Endodermal cell (in vitro differentiated cells): Measurements from ENCODE around the gene BBX. TPM values are rescaled to one million over a fixed set of nuclear protein-coding genes. Genes with fewer than 3 reads are reported as not detected.

Source experiments
- DNase-seq: peaks from one replicate; pipeline ENCODE4 v3.0.0-alpha.2; 2017
- H3K27ac ChIP-seq: 2 replicates; pipeline ENCODE4 v1.5.1; 2013; ENCODE audit warnings: mild to moderate bottlenecking, low read depth, low read length, moderate library complexity
- H3K27me3 ChIP-seq: 2 replicates; pipeline ENCODE4 v1.6.1; 2013; ENCODE audit warnings: mild to moderate bottlenecking, low read length, moderate library complexity; ENCODE audit not compliant: insufficient read depth, control insufficient read depth, poor library complexity, severe bottlenecking
- H3K36me3 ChIP-seq: 2 replicates; pipeline ENCODE4 v1.7.0; 2013; ENCODE audit warnings: mild to moderate bottlenecking, low read length, moderate library complexity; ENCODE audit not compliant: control insufficient read depth, insufficient read depth
- H3K4me1 ChIP-seq: one replicate; pipeline ENCODE4 v1.7.0; 2013; ENCODE audit warnings: low read length; ENCODE audit not compliant: control insufficient read depth, insufficient read depth
- H3K4me3 ChIP-seq: 2 replicates; pipeline ENCODE4 v1.5.1; 2013; ENCODE audit warnings: mild to moderate bottlenecking, low read length, moderate library complexity
- H3K9ac ChIP-seq: 2 replicates; pipeline ENCODE4 v1.6.1; 2013; ENCODE audit warnings: mild to moderate bottlenecking, low read length, moderate library complexity; ENCODE audit not compliant: poor library complexity, severe bottlenecking; ENCODE audit errors: extremely low read depth
- H3K9me3 ChIP-seq: 2 replicates; pipeline ENCODE4 v1.6.1; 2013; ENCODE audit warnings: mild to moderate bottlenecking, low read length, moderate library complexity; ENCODE audit not compliant: control insufficient read depth
- H3K27ac Mint-ChIP-seq: 2 replicates; pipeline ENCODE4 v1.8.0; 2020; ENCODE audit warnings: mixed read lengths
- H3K27me3 Mint-ChIP-seq: 2 replicates; pipeline ENCODE4 v1.8.0; 2021; ENCODE audit warnings: mild to moderate bottlenecking, mixed read lengths; ENCODE audit not compliant: insufficient read depth
- H3K36me3 Mint-ChIP-seq: 2 replicates; pipeline ENCODE4 v1.8.0; 2020; ENCODE audit warnings: low read depth, mixed read lengths
- H3K4me1 Mint-ChIP-seq: 2 replicates; pipeline ENCODE4 v1.8.0; 2020; ENCODE audit warnings: mixed read lengths
- H3K4me3 Mint-ChIP-seq: 2 replicates; pipeline ENCODE4 v1.8.0; 2020; ENCODE audit warnings: mild to moderate bottlenecking, moderate library complexity, mixed read lengths
- H3K9me3 Mint-ChIP-seq: 2 replicates; pipeline ENCODE4 v1.8.0; 2020; ENCODE audit warnings: mild to moderate bottlenecking, mixed read lengths
- WGBS, 2 experiments: methylation state at CpG; one replicate each; pipeline versions ENCODE4 v1.1.5 to v1.1.7; 2013; ENCODE audit warnings: missing lambda C conversion rate in 2 of 2, mixed read lengths in 1 of 2; ENCODE audit not compliant: insufficient coverage in 1 of 2, insufficient read length in 1 of 2; 5-methylcytosine and 5-hydroxymethylcytosine counted together
- total RNA-seq, 2 donors: library from RNA; stranded (reverse); fragmentation: NEBNext Ultra II Directional in 1 of 2; extraction: Animal tissue kit (Norgen Biotek cat#: 25700) in 1 of 2; gene quantifications; 2 replicates in 1 of 2; 3 replicates in 1 of 2; pipeline ENCODE4 v1.2.1, GENCODE V29; 2021
- TF ChIP-seq, protein P1 (sequence below): fragments of 200-600 bp; sonication (generic); conservative IDR thresholded peaks from 2 replicates; pipeline ENCODE4 v1.5.0; 2021; ENCODE audit warnings: antibody characterized with exemption, mild to moderate bottlenecking

The BBX gene
- total RNA-seq, 2 donors from 2014 or later, result 34.2 to 41.2 TPM

DNA sequence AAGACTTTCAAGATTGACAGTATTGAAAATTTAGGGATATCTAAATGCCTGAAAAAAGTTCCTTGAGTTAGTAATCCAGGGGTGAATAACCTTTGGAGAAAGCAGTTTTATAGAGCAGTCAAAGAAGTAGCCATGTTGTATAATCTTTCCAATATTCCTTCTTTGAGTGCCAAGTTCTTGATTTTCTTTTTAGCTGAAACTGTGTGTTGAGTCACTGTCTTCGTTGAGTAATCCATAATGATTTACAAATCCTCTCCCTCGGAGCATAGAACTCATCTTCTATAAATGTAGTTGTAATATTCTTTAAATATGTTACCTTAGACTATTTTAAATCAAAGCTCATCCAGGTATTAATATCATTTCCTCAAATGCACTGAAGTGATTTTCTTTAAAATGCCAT is 135.2 kb downstream of the BBX start:
- Mint-ChIP-seq H3K36me3 (no peaks in the 10 kb centered on the region), H3K9me3 (no peaks in the 10 kb centered on the region), H3K27ac (no peak overlapping the region), H3K4me1 (peaks cover 15% of the 10 kb centered on the region), H3K4me3 (no peak overlapping the region), H3K27me3 (no peaks in the 10 kb centered on the region)
- WGBS, 2 experiments, result 57% methylated on average over 1 of the region's 2 CpGs; no CpG with 5 or more reads in 1 of the 2 experiments
- H3K4me3 ChIP-seq, result no peak overlapping the region
- no peak for DNase-seq
- H3K27me3 ChIP-seq, result no peaks in the 10 kb centered on the region
- no peaks in the 10 kb centered on the region for H3K4me1 ChIP-seq
- no peaks in the 10 kb centered on the region for H3K9me3 ChIP-seq
- TF ChIP-seq, protein P1, sequence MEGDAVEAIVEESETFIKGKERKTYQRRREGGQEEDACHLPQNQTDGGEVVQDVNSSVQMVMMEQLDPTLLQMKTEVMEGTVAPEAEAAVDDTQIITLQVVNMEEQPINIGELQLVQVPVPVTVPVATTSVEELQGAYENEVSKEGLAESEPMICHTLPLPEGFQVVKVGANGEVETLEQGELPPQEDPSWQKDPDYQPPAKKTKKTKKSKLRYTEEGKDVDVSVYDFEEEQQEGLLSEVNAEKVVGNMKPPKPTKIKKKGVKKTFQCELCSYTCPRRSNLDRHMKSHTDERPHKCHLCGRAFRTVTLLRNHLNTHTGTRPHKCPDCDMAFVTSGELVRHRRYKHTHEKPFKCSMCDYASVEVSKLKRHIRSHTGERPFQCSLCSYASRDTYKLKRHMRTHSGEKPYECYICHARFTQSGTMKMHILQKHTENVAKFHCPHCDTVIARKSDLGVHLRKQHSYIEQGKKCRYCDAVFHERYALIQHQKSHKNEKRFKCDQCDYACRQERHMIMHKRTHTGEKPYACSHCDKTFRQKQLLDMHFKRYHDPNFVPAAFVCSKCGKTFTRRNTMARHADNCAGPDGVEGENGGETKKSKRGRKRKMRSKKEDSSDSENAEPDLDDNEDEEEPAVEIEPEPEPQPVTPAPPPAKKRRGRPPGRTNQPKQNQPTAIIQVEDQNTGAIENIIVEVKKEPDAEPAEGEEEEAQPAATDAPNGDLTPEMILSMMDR, result no peak
- H3K36me3 ChIP-seq, result no peaks in the 10 kb centered on the region
- H3K9ac ChIP-seq, result no peak overlapping the region
- H3K27ac ChIP-seq, result no peak overlapping the region

DNA sequence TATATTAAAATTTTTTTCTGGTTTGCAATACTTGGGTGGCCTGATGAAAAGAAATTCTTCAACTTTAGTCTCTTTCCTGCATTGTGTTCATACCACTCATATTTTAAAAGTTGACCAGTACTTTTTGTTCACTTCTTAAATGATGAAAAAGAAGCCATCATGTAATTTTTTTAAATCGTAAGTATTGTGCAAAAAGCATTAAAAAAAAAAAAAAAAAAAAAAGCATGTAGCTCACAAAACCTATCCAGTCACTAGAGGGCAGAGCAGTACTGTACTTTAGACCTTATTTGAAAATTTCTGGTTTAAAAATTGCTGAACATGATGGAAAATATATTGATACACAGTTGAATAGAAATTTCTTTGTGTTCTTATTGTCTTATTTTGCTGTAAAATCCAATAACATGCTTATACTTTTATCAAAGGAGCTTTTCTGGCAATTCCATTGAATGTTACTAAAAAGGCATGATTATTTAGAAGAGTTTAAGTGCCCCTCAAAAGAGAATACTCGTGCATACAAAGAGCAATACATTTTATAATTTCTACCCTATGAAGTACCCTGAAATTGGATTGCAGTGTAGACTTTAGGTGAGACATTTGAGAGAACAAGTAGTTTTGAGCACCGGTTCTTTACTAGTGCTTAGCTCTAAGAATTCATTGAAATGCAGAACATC is 137.7 kb downstream of the BBX start:
- H3K4me3 ChIP-seq, result no peak overlapping the region
- no peaks in the 10 kb centered on the region for H3K9me3 ChIP-seq
- no peak for DNase-seq
- H3K9ac ChIP-seq, result no peak overlapping the region
- H3K4me1 ChIP-seq, result no peaks in the 10 kb centered on the region
- Mint-ChIP-seq H3K36me3 (no peaks in the 10 kb centered on the region), H3K9me3 (no peaks in the 10 kb centered on the region), H3K4me3 (no peak overlapping the region), H3K27me3 (no peaks in the 10 kb centered on the region), H3K27ac (no peak overlapping the region), H3K4me1 (peaks cover 15% of the 10 kb centered on the region)
- 84% methylated on average over 3 of the region's 3 CpGs; no CpG with 5 or more reads in 1 of the 2 experiments for WGBS, 2 experiments
- H3K27ac ChIP-seq, result no peak overlapping the region
- no peaks in the 10 kb centered on the region for H3K27me3 ChIP-seq
- H3K36me3 ChIP-seq, result no peaks in the 10 kb centered on the region
- TF ChIP-seq, protein P1, result peak; percentile 84

DNA sequence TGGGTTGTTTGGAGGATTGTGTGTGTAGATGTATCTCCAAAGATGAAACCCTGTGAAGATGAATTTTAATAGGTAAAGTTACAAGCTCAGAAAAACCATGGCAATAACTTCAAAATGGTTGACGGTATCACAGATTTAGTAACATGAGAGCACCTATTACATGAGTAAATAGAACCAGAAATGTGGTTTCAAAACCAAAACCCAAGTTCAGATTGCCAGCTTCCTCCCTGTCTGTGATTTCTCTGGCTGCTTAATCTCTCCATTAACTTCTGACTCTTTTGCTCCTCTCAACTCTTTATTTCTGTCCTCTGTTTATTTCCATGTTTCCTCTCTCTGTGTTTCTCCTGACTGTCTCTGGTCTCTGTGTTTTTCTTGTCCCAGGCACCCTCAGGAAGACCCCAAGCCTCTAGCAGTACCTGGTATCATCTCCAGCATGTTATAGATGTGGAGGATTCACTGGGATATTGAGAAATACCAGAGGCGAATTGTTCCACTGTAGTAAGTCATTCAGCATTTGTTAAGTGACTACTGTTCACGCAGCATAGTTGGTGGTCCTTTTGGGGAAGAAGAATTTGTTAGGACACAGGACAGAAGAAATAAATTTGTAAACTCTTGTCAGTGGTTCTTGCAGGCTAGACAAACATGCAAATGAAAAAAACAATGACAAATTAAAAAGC is 138.8 kb downstream of the BBX start:
- H3K36me3 Mint-ChIP-seq, result peaks cover 2% of the 10 kb centered on the region
- Histone ChIP-seq H3K4me3 (no peak overlapping the region), H3K4me1 (no peaks in the 10 kb centered on the region), H3K27ac (no peak overlapping the region), H3K9ac (no peak overlapping the region), H3K9me3 (no peaks in the 10 kb centered on the region), H3K36me3 (no peaks in the 10 kb centered on the region), H3K27me3 (no peaks in the 10 kb centered on the region)
- H3K27me3 Mint-ChIP-seq, result no peaks in the 10 kb centered on the region
- H3K9me3 Mint-ChIP-seq, result no peaks in the 10 kb centered on the region
- H3K4me1 Mint-ChIP-seq, result peaks cover 18% of the 10 kb centered on the region
- H3K27ac Mint-ChIP-seq, result peak overlapping the region; percentile 36
- 81 to 84% methylated on average over 3 of the region's 3 CpGs for WGBS, 2 experiments
- H3K4me3 Mint-ChIP-seq, result no peak overlapping the region
- TF ChIP-seq, protein P1, result no peak
- no peak for DNase-seq
